ENCODE data around the gene PROSER2.
"Not testable (repeated sequence)": the region's sequence is repeated elsewhere in the genome, so short reads cannot be mapped to it uniquely, and the experiment has no call there.

- TF ChIP-seq POLR2A, CTCF (IDR thresholded peaks at IDR 0.05): not testable (repeated sequence)
These were observed 66.1 kb downstream of the PROSER2 start for GRCh38 chr10:11889263-11889662.
